HUES48 (cell line): ENCODE measurements around the gene HTR6.
"Not testable (repeated sequence)": the region's sequence is repeated elsewhere in the genome, so short reads cannot be mapped to it uniquely, and the experiment has no call there.

Experiments
- H3K27ac ChIP-seq: one replicate; pipeline ENCODE4 v1.7.0; 2013; ENCODE audit warnings: low read depth, low read length, inconsistent platforms
- H3K27me3 ChIP-seq: 2 replicates; pipeline ENCODE4 v1.6.1; 2013; ENCODE audit warnings: mild to moderate bottlenecking, low read length; ENCODE audit not compliant: control insufficient read depth, insufficient read depth
- H3K36me3 ChIP-seq: 2 replicates; pipeline ENCODE4 v1.6.1; 2013; ENCODE audit warnings: low read length; ENCODE audit not compliant: control insufficient read depth, insufficient read depth
- H3K4me1 ChIP-seq: 2 replicates; pipeline ENCODE4 v1.6.1; 2013; ENCODE audit warnings: mild to moderate bottlenecking, low read length; ENCODE audit not compliant: control insufficient read depth, insufficient read depth
- H3K4me3 ChIP-seq: 2 replicates; pipeline ENCODE4 v1.5.1; 2013; ENCODE audit warnings: mild to moderate bottlenecking, low read depth, low read length
- H3K9ac ChIP-seq: 2 replicates; pipeline ENCODE4 v1.6.1; 2013; ENCODE audit warnings: mild to moderate bottlenecking, low read depth, low read length, moderate library complexity
- H3K9me3 ChIP-seq: 2 replicates; pipeline ENCODE4 v1.6.1; 2013; ENCODE audit warnings: low read length; ENCODE audit not compliant: control insufficient read depth, insufficient read depth

HTR6 gene

DNA sequence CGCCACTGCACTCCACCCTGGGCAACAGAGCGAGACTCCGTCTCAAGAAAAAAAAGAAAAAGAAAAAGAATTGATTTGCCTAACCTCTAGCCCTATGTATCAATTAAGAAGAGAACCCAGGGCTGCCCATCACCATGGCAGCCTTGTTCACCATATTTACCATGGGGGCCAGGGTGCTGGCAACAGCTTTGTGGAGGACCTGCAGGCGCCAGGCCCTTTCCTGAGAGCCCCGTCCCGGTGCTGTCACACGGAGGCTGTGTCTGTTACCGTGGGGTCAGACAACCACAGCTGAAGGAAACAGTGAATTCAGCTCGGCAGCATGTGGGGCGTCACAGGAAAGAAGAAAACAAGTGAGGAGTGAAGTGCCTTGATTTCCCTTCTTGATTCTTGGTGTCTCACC, 27.1 kb upstream of the HTR6 start:
- H3K27ac ChIP-seq = no peak overlapping the region
- no peaks in the 10 kb centered on the region for H3K9me3 ChIP-seq
- H3K4me3 ChIP-seq = no peak overlapping the region
- H3K27me3 ChIP-seq = peaks cover 12% of the 10 kb centered on the region
- peaks cover 12% of the 10 kb centered on the region for H3K4me1 ChIP-seq
- no peak overlapping the region for H3K9ac ChIP-seq
- H3K36me3 ChIP-seq = no peaks in the 10 kb centered on the region

DNA sequence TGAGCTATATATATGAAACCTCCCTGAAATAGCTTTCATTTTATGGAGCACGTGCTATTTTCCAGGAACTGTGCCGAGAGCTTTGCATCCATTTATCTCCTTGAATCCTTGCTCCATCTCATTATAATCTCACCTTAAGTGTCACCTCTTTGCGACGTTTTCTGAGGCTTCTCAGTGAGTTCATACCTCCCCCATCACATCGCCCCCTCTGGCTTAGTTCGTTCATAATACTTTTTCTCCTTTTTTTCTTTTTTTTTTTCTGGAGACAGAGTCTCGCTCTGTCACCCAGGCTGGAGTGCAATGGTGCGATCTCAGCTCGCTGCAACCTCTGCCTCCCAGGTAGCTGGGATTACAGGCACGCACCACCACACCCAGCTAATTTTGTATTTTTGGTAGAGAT, 25.4 kb upstream of the HTR6 start:
- not testable (repeated sequence) for H3K9ac ChIP-seq, H3K27ac ChIP-seq, H3K36me3 ChIP-seq, H3K9me3 ChIP-seq, H3K4me3 ChIP-seq
- Histone ChIP-seq H3K27me3 (peaks cover 24% of the 10 kb centered on the region), H3K4me1 (peaks cover 12% of the 10 kb centered on the region)

DNA sequence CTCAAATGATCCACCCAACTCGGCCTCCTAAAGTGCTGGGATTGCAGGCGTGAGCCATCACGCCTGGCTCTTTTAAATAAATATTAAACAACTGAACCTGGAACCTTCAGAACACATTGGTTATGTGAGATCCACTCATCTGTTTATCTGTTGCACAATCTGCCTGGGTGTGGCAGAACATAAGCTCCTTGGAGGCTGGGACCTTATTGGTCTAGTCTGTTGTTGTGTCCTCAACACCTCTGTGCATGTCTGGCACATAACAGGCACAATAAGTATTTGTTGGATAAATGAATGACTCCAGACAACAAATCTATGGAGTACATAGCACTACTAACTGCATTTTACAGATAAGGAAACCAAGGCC, 24.7 kb upstream of the HTR6 start:
- Histone ChIP-seq H3K9me3 (no peaks in the 10 kb centered on the region), H3K4me1 (peaks cover 12% of the 10 kb centered on the region), H3K4me3 (no peak overlapping the region), H3K27me3 (peaks cover 30% of the 10 kb centered on the region), H3K36me3 (no peaks in the 10 kb centered on the region), H3K27ac (peak overlapping the region; percentile 76), H3K9ac (no peak overlapping the region)

DNA sequence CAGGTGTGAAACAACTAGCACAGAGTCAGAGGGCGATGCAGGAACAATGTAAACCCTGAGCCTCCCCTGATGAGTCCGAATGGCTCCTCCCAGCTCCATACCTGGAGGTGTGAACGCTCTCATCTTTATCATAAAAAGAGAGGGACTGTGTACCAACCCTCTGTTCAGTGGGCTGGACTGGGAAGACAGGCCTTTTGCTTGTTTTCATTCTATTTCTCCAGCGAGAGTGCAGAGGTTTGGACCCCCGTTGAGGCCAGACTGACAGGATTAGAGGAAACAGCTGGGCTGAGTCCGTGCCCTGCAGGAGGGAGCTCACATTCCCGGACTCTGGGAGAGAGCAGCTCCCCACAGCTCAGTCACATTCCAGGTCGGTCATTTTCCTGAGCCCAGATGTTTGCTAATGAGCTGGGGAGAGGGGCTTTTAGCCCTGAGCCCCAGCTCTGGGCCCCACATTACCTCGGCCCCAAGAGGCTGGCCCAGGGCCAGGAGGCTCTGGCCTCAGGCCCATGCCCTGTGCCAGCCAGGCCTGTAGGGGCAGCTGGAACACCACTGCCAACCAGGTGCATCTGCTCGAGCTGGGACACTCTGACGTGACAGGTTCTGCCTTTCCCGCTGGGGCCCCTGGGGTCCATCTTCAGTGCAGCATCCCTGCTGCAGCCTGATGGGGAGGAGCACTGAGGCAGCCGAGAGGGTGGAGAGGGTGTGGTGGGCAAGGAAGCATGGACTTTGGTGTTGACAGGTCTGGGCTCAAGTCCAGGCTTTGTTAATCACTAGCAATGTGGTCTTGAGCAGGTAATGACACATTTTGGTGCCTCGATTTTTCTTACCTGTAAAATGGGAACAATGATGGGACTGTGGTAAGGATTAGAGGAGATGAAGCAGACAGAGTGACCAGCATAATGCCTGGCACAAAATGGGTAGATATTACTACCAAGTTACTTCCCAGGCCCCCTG, 24.0 kb upstream of the HTR6 start:
- Histone ChIP-seq H3K4me3 (no peak overlapping the region), H3K4me1 (peaks cover 14% of the 10 kb centered on the region), H3K27ac (peak overlapping the region; percentile 76), H3K36me3 (no peaks in the 10 kb centered on the region), H3K9ac (no peak overlapping the region), H3K9me3 (no peaks in the 10 kb centered on the region), H3K27me3 (peaks cover 37% of the 10 kb centered on the region)

DNA sequence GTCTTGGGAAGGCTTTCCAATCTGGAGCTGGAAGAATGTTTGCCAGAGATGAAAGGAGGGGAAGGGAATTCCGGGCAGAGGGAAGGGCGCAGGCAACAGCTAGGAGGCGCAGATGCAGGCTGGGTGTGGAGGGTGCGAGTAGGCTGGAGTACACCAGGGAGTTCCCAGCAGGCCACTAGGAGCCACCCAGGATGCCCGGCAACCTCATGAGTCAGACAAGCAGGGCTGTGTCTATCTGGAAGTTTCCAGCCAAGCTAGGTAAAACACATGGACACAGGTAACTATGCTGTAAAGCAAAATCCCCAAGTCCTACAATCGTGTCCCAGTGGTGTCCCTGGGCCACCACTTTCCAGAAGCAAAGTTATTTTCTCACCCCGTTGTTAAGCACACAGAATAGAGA, 21.6 kb upstream of the HTR6 start:
- Histone ChIP-seq H3K9ac (no peak overlapping the region), H3K27ac (no peak overlapping the region), H3K4me3 (peak overlapping the region; percentile 75; the same call in 1 of the 2 replicates)

DNA sequence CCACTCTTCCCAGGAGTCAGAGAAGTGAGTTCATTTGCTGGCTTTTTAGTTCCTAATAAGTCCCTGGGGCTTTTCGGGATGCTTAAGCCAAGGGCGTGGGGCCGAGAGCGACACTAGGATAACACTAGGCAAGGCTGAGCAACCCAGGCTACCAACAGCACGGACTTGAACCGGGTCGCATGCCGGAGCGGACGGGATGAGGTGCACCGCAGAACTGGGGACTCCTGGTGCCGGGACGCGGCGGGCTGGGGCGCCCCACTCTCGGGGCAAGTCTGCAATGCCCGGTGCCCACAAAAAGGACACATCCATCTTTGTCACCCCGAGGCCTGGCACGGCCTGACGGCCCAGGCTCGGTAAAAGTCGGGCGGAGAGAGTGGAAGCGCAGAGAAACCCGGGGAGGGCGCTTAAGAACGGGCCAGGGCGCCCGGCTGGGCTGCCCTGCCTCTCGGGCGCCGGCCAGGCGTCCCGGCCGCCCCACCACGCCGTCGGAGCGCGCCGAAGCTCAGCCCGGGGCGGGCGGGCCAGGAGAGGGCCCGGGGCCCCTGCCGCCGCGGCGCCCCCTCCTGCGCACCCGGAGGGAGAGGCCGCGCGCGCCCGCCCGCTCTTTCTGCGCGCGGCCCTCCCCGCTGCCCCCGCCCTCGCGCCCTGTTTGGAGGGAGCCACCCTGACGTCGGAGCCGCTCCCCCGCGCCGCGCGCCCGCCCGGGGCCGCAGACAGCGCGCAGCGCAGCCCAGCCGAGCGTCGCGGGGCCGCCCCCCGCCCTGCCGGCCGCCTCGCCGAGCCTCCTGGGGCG, 20.9 kb upstream of the HTR6 start, which contains the start of gene NBL1:
Gene NBL1, plus strand, starts transcription at position 710 of the 793 bp plus-strand sequence. CDS start 10,720 bp downstream, outside the sequence.
- Histone ChIP-seq H3K36me3 (no peaks in the 10 kb centered on the region), H3K9ac (peak within 1 kb of the TSS; percentile 3; the same call in 1 of the 2 replicates), H3K27me3 (peaks cover 44% of the 10 kb centered on the region), H3K4me1 (peaks cover 14% of the 10 kb centered on the region), H3K9me3 (no peaks in the 10 kb centered on the region), H3K4me3 (peak within 1 kb of the TSS; percentile 75), H3K27ac (no peak within 1 kb of the TSS)

More for the DNA sequence above, 21.6 kb upstream of the HTR6 start:
- H3K36me3 ChIP-seq = no peaks in the 10 kb centered on the region
- H3K27me3 ChIP-seq = peaks cover 44% of the 10 kb centered on the region
- H3K9me3 ChIP-seq = no peaks in the 10 kb centered on the region
- peaks cover 14% of the 10 kb centered on the region for H3K4me1 ChIP-seq

DNA sequence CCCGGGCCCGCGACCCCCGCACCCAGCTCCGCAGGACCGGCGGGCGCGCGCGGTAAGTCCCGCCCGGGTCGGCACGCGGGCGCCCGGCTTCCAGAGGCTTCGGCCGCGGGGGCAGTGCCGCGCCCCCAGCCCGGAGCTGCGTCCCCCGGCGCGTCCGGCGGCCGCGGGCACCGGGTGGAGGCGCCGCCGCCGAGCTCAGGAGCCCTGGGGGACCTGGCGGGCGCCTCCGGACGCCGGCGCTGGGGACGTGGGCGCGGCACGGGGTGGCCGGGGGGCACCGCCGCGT, 20.3 kb upstream of the HTR6 start:
- Histone ChIP-seq H3K27me3 (peaks cover 44% of the 10 kb centered on the region), H3K4me3 (peak overlapping the region; percentile 75; the same call in 1 of the 2 replicates), H3K9ac (no peak overlapping the region; the same call in 1 of the 2 replicates), H3K4me1 (peaks cover 14% of the 10 kb centered on the region), H3K36me3 (no peaks in the 10 kb centered on the region), H3K9me3 (no peaks in the 10 kb centered on the region), H3K27ac (no peak overlapping the region)

DNA sequence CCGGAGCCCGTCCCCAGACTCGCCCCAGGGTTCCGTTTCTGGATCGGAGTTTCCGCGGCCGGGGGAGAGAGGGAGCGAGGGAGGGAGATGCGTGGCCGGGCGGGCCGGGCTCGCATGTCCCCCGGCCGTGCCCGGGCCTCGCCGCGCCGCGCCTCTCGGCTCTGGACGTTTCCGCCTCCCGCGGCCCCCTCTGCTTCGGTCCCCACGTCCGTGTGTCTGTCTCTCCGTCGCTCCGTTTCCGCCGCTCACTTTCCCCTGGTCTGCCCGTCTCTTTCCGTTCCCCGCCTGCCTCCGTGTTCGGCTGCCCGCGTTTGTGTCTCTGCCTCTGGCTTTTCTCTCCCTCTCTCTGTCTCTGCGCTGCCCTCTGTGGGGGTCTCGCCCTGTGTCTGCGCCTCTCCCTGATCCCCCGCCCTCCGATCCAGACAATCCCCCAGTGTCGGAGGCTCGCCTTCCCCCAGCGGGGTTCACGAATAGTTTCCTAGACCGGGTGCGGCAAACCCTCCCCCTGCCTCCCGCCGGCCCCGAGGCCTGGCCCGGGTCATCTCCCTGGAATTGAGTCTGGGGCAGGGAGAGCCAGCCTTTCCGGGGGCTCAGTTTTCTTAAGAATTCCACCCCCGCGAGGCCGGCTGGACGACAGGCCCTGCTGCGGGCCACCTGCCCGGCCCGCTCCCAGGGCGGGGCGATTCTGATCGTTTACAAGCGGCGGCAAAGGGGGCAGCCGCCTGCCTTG, 19.8 kb upstream of the HTR6 start:
- H3K4me3 ChIP-seq = peak overlapping the region; percentile 75
- H3K9me3 ChIP-seq = no peaks in the 10 kb centered on the region
- H3K27ac ChIP-seq = no peak overlapping the region
- H3K4me1 ChIP-seq = peaks cover 14% of the 10 kb centered on the region
- H3K9ac ChIP-seq = peak overlapping the region; percentile 3; the same call in 1 of the 2 replicates
- no peaks in the 10 kb centered on the region for H3K36me3 ChIP-seq
- H3K27me3 ChIP-seq = peaks cover 44% of the 10 kb centered on the region

DNA sequence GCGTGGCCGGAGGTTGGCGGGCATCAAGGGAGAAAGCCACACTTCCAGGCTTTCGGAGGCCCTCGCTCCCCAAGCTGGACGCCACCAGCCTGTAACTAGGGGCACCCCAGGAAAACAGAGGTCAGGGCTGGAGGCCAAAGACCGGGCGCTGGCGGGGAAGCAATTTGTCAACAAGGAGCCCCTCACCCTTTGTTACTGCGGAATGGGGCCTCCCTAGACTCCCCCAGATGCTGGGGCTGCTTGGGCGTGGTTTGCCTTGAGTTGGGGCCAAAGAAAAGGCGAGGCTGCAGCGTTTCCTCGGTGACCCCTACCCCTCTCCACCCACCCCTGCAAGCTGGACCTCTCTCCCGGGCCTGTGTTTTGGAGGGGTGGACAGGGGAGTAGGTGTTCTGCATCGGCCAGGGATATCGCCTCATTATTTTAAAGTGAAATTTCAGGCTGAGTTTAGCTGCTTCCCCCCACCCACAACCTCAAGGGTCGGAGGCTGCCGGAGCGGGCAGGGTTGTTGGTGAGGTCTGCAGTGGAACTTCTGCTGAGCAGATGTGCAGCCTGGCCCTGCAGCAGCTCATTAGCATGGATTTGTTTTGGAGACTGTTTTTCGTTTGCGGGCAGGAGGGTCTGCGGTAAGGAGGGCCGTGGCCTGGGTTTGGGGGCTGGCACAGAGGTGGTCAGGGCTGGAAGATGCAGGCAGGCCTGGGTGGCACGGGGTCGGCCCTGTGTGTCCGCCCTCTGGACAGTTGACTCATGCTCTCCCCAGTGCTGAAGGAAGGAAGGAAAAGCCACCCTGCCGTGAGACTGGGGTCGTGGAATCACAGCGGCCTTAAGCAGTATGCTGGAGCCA, 19.0 kb upstream of the HTR6 start:
- H3K4me3 ChIP-seq = peak overlapping the region; percentile 75
- no peaks in the 10 kb centered on the region for H3K36me3 ChIP-seq
- peaks cover 44% of the 10 kb centered on the region for H3K27me3 ChIP-seq
- H3K27ac ChIP-seq = no peak overlapping the region
- H3K4me1 ChIP-seq = peaks cover 8% of the 10 kb centered on the region; the same call in 1 of the 2 replicates
- H3K9me3 ChIP-seq = no peaks in the 10 kb centered on the region
- H3K9ac ChIP-seq = no peak overlapping the region
